IMR-90 (cell line): Measurements from ENCODE around the gene NARS2. TPM values are rescaled to one million over a fixed set of nuclear protein-coding genes. Genes with fewer than 3 reads are reported as not detected.
"Not testable (repeated sequence)": the region's sequence is repeated elsewhere in the genome, so short reads cannot be mapped to it uniquely, and the experiment has no call there.

ENCODE experiments used
- ATAC-seq: fragments of 200-7000 bp; cut with Tn5 transposase; 2 replicates; pipeline ENCODE4 v1.9.1; 2020; ENCODE audit warnings: low read depth, mild to moderate bottlenecking, moderate library complexity
- BruUV-seq: library from RNA; stranded (reverse); fragments of 400-500 nt; replicated peaks from 2 replicates; lab custom pipeline; 2021; lab: Mats Ljungman, UMichigan
- CTCF ChIA-PET: fragments of 300-600 bp; formaldehyde crosslinking; extraction: SDS; loops from one replicate; lab custom pipeline; 2021; ENCODE audit warnings: antibody characterized with exemption; lab: Yijun Ruan, JAX
- POLR2A ChIA-PET: fragments of 300-600 bp; sonication (Branson Sonifier 250); formaldehyde crosslinking; loops from one replicate; lab custom pipeline; 2022; ENCODE audit warnings: antibody characterized with exemption; ENCODE audit not compliant: unreplicated experiment; lab: Charles Lee
- DNase-seq: peaks from one replicate; pipeline ENCODE4 v3.0.0; 2013
- H2AFZ ChIP-seq: replicated peaks from 2 replicates; pipeline ENCODE3; 2013; ENCODE audit warnings: low read length, mild to moderate bottlenecking; ENCODE audit not compliant: poor library complexity
- H2AK5ac ChIP-seq: 2 replicates; pipeline ENCODE4 v1.6.1; 2013; ENCODE audit warnings: low read depth, low read length, inconsistent platforms
- H2AK9ac ChIP-seq: replicated peaks from 2 replicates; pipeline ENCODE3; 2013; ENCODE audit warnings: mild to moderate bottlenecking, low read depth, low read length, moderate library complexity; ENCODE audit not compliant: poor library complexity
- H2BK120ac ChIP-seq: 2 replicates; pipeline ENCODE4 v1.6.1; 2013; ENCODE audit warnings: low read depth, low read length, inconsistent platforms
- H2BK15ac ChIP-seq: 3 replicates; pipeline ENCODE4 v1.6.1; 2013; ENCODE audit warnings: low read depth, low read length, inconsistent platforms
- H2BK20ac ChIP-seq: 2 replicates; pipeline ENCODE4 v1.6.1; 2013; ENCODE audit warnings: low read depth, mild to moderate bottlenecking, inconsistent platforms, low read length, moderate library complexity
- H2BK5ac ChIP-seq: 2 replicates; pipeline ENCODE4 v1.6.1; 2013; ENCODE audit warnings: mild to moderate bottlenecking, low read depth, low read length, inconsistent platforms; ENCODE audit not compliant: poor library complexity, severe bottlenecking
- H3K14ac ChIP-seq: replicated peaks from 2 replicates; pipeline ENCODE4 v1.6.1; 2013; ENCODE audit warnings: low read depth, low read length, inconsistent platforms
- H3K18ac ChIP-seq: 2 replicates; pipeline ENCODE4 v1.6.1; 2013; ENCODE audit warnings: low read depth, low read length, control low read depth
- H3K23ac ChIP-seq: 2 replicates; pipeline ENCODE4 v1.6.1; 2013; ENCODE audit warnings: low read depth, low read length, inconsistent platforms
- H3K27ac ChIP-seq: 2 replicates; pipeline ENCODE4 v1.5.1; 2013; ENCODE audit warnings: mild to moderate bottlenecking, control low read depth, low read length; ENCODE audit not compliant: insufficient read depth
- H3K27me3 ChIP-seq: 2 replicates; pipeline ENCODE4 v1.6.1; 2013; ENCODE audit warnings: low read length; ENCODE audit not compliant: control insufficient read depth, insufficient read depth
- H3K36me3 ChIP-seq: 2 replicates; pipeline ENCODE4 v1.6.1; 2013; ENCODE audit warnings: low read length, mixed read lengths; ENCODE audit not compliant: control insufficient read depth, insufficient read depth
- H3K4ac ChIP-seq: 2 replicates; pipeline ENCODE4 v1.6.1; 2013; ENCODE audit warnings: low read depth, low read length, inconsistent platforms
- H3K4me1 ChIP-seq: 2 replicates; pipeline ENCODE4 v1.6.1; 2013; ENCODE audit warnings: low read length, mixed read lengths; ENCODE audit not compliant: control insufficient read depth, insufficient read depth
- H3K4me2 ChIP-seq: 2 replicates; pipeline ENCODE4 v1.6.1; 2013; ENCODE audit warnings: low read depth, mild to moderate bottlenecking, control low read depth, low read length, moderate library complexity
- H3K4me3 ChIP-seq: 2 replicates; pipeline ENCODE4 v1.5.1; 2013; ENCODE audit warnings: low read depth, mild to moderate bottlenecking, control low read depth, low read length, moderate library complexity; ENCODE audit not compliant: insufficient read depth
- H3K56ac ChIP-seq: 2 replicates; pipeline ENCODE4 v1.6.1; 2013; ENCODE audit warnings: low read length, inconsistent platforms; ENCODE audit not compliant: insufficient read depth; ENCODE audit errors: extremely low read depth
- H3K79me1 ChIP-seq, 2 experiments: 2 replicates each; pipeline ENCODE4 v1.6.1; 2013; ENCODE audit warnings: low read length in 2 of 2, inconsistent platforms in 1 of 2, low read depth in 1 of 2
- H3K9ac ChIP-seq: 2 replicates; pipeline ENCODE4 v1.6.1; 2013; ENCODE audit warnings: low read depth, low read length, control low read depth
- H3K9me1 ChIP-seq: 2 replicates; pipeline ENCODE4 v1.6.1; 2013; ENCODE audit warnings: low read length, inconsistent platforms; ENCODE audit not compliant: insufficient read depth
- H3K9me3 ChIP-seq: 2 replicates; pipeline ENCODE4 v1.6.1; 2013; ENCODE audit warnings: low read length; ENCODE audit not compliant: control insufficient read depth, insufficient read depth
- H4K20me1 ChIP-seq: 2 replicates; pipeline ENCODE4 v1.6.1; 2013; ENCODE audit warnings: low read length, inconsistent platforms; ENCODE audit not compliant: insufficient read depth
- H4K5ac ChIP-seq: 2 replicates; pipeline ENCODE4 v1.6.1; 2013; ENCODE audit warnings: mild to moderate bottlenecking, low read depth, low read length, control low read depth
- H4K8ac ChIP-seq, 2 experiments: 2 replicates each; pipeline ENCODE4 v1.6.1; 2013; ENCODE audit warnings: low read depth in 2 of 2, low read length in 2 of 2, control low read depth in 1 of 2, inconsistent platforms in 1 of 2
- H4K91ac ChIP-seq: 2 replicates; pipeline ENCODE4 v1.6.1; 2013; ENCODE audit warnings: low read depth, low read length, inconsistent platforms; ENCODE audit not compliant: insufficient read depth
- WGBS, 2 experiments: methylation state at CpG; one replicate each; pipeline versions ENCODE4 v1.1.5 to v1.1.7; 2013; ENCODE audit warnings: missing lambda C conversion rate in 2 of 2; ENCODE audit not compliant: insufficient read length in 1 of 2; ENCODE audit errors: extremely low coverage in 2 of 2; 5-methylcytosine and 5-hydroxymethylcytosine counted together
- dilution Hi-C: fragments of 300-500 bp; cut with HindIII; formaldehyde crosslinking; loops from one replicate; pipeline ENCODE4 v1.14.3; 2018; ENCODE audit warnings: low sequenced_read_pairs; ENCODE audit not compliant: unreplicated experiment
- in situ Hi-C: fragments of 300-500 bp; cut with MboI; formaldehyde crosslinking; loops from 3 replicates; pipeline ENCODE4 v1.14.3; 2019; ENCODE audit warnings: low sequenced_read_pairs, inconsistent platforms, mixed read lengths
- intact Hi-C: fragments of 100-400 bp; cut with micrococcal nuclease; formaldehyde crosslinking; loops from 2 replicates; pipeline ENCODE4 v1.10.0; 2022
- polyA plus RNA-seq, 3 experiments: library from polyadenylated mRNA; depleted of rRNA; stranded (reverse); fragments of >200 nt; gene quantifications; 2 replicates each; pipeline ENCODE4 v1.2.3, GENCODE V29; 2012; ENCODE audit warnings: low replicate concordance in 1 of 3
- total RNA-seq: library from RNA; depleted of rRNA; stranded (reverse); fragments of >200 nt; gene quantifications from 2 replicates; pipeline ENCODE4 v1.2.3, GENCODE V29; 2012

The NARS2 gene
- total and polyA plus RNA-seq, 2 of the 4 experiments (the other 2 are of a cell fraction), result 8.0 to 15.8 TPM

- H2BK20ac ChIP-seq, H3K4me3 ChIP-seq, H4K91ac ChIP-seq, dilution Hi-C loops, H3K18ac ChIP-seq, H3K36me3 ChIP-seq, ATAC-seq, H3K14ac ChIP-seq, in situ Hi-C loops, H3K23ac ChIP-seq, H2BK15ac ChIP-seq, H3K27ac ChIP-seq, BruUV-seq, H3K9me1 ChIP-seq, H3K4ac ChIP-seq, H3K79me1 ChIP-seq, H2AK5ac ChIP-seq, H3K4me1 ChIP-seq, H2AFZ ChIP-seq, H3K4me2 ChIP-seq, H3K9me3 ChIP-seq, H2BK120ac ChIP-seq, H3K56ac ChIP-seq, CTCF ChIA-PET, H4K8ac ChIP-seq, H3K9ac ChIP-seq, H2AK9ac ChIP-seq, H4K20me1 ChIP-seq, intact Hi-C loops, H3K27me3 ChIP-seq, H2BK5ac ChIP-seq, POLR2A ChIA-PET, DNase-seq, H4K5ac ChIP-seq: not testable (repeated sequence)
- 84% methylated on average over 2 of the region's 14 CpGs; no CpG with 5 or more reads in 1 of the 2 experiments for WGBS, 2 experiments
These were observed 109.9 kb downstream of the NARS2 start for GRCh38 chr11:78464787-78465168.
